ENCODE data around the gene RNF14. TPM values are rescaled to one million over a fixed set of nuclear protein-coding genes. Genes with fewer than 3 reads are reported as not detected.

The RNF14 gene
- total RNA-seq, 1 experiment from 2014 or later = 67.1 TPM

GRCh38 chr5:141929398-141930058, 39.4 kb upstream of the RNF14 start:
- Histone ChIP-seq H3K27ac (ENCODE audit: low read depth, low read length, poor library complexity, severe bottlenecking) (no peak overlapping the region), H3K4me1 (ENCODE audit: insufficient read depth, low read length, poor library complexity, severe bottlenecking) (no peaks in the 10 kb centered on the region), H3K9me3 (ENCODE audit: low read depth, low read length, poor library complexity, severe bottlenecking) (no peaks in the 10 kb centered on the region), H3K27me3 (replicated peaks; ENCODE audit: insufficient read depth, low read depth, low read length, poor library complexity) (no peaks in the 10 kb centered on the region), H3K4me3 (ENCODE audit: low read depth, low read length, poor library complexity, severe bottlenecking) (no peak overlapping the region), H3K36me3 (ENCODE audit: insufficient read depth, low read length, poor library complexity, severe bottlenecking) (peaks cover 63% of the 10 kb centered on the region)
- intact Hi-C loops (cut with micrococcal nuclease; ENCODE audit: unreplicated experiment) = no loop called here
- no TSS peak for BruUV-seq (replicated peaks)
- POLR2A ChIA-PET (ENCODE audit: low non-redundant PET) = interaction anchor here (0.5 kb wide), 1 partner anchor 39 kb away, joined by 3 read pairs; no protein-coding TSS in a partner anchor
- no peak for DNase-seq (ENCODE audit: low spot score)
- CTCF ChIA-PET = no interaction called here
- no peak for TF ChIP-seq CTCF (conservative IDR thresholded peaks at IDR 0.05; ENCODE audit: low read depth, low read length)
- no peak for TF ChIP-seq EZH2 (IDR thresholded peaks at IDR 0.05; ENCODE audit: borderline replicate concordance, low read depth, low read length, poor library complexity, severe bottlenecking)

- peaks cover 67% of the 10 kb centered on the region for H3K36me3 ChIP-seq (ENCODE audit: insufficient read depth, low read length, poor library complexity, severe bottlenecking)
- no TSS peak for BruUV-seq (replicated peaks)
- CTCF ChIA-PET = no interaction called here
Measured at GRCh38 chr5:141931694-141932093, 37.2 kb upstream of the RNF14 start.

GRCh38 chr5:141933151-141933550, 35.8 kb upstream of the RNF14 start:
- no peak for DNase-seq (ENCODE audit: low spot score)
- ChIA-PET CTCF (interaction anchor here (0.6 kb wide), 1 partner anchor 295 kb away, joined by 11 read pairs; no protein-coding TSS in a partner anchor), POLR2A (ENCODE audit: low non-redundant PET) (no interaction called here)
- intact Hi-C loops (cut with micrococcal nuclease; ENCODE audit: unreplicated experiment) = no loop called here
- Histone ChIP-seq H3K4me1 (ENCODE audit: insufficient read depth, low read length, poor library complexity, severe bottlenecking) (no peaks in the 10 kb centered on the region), H3K36me3 (ENCODE audit: insufficient read depth, low read length, poor library complexity, severe bottlenecking) (peaks cover 66% of the 10 kb centered on the region), H3K4me3 (ENCODE audit: low read depth, low read length, poor library complexity, severe bottlenecking) (no peak overlapping the region), H3K27me3 (replicated peaks; ENCODE audit: insufficient read depth, low read depth, low read length, poor library complexity) (no peaks in the 10 kb centered on the region), H3K9me3 (ENCODE audit: low read depth, low read length, poor library complexity, severe bottlenecking) (no peaks in the 10 kb centered on the region), H3K27ac (ENCODE audit: low read depth, low read length, poor library complexity, severe bottlenecking) (no peak overlapping the region)
- BruUV-seq (replicated peaks) = no TSS peak
- TF ChIP-seq CTCF (conservative IDR thresholded peaks at IDR 0.05; ENCODE audit: low read depth, low read length) (no peak), EZH2 (IDR thresholded peaks at IDR 0.05; ENCODE audit: borderline replicate concordance, low read depth, low read length, poor library complexity, severe bottlenecking) (no peak)

More at GRCh38 chr5:141931694-141932093, 37.2 kb upstream of the RNF14 start:
- Histone ChIP-seq H3K4me3 (ENCODE audit: low read depth, low read length, poor library complexity, severe bottlenecking) (no peak overlapping the region), H3K27ac (ENCODE audit: low read depth, low read length, poor library complexity, severe bottlenecking) (no peak overlapping the region), H3K27me3 (replicated peaks; ENCODE audit: insufficient read depth, low read depth, low read length, poor library complexity) (no peaks in the 10 kb centered on the region), H3K9me3 (ENCODE audit: low read depth, low read length, poor library complexity, severe bottlenecking) (no peaks in the 10 kb centered on the region), H3K4me1 (ENCODE audit: insufficient read depth, low read length, poor library complexity, severe bottlenecking) (no peaks in the 10 kb centered on the region)
- no peak for DNase-seq (ENCODE audit: low spot score)
- intact Hi-C loops (cut with micrococcal nuclease; ENCODE audit: unreplicated experiment) = no loop called here
- TF ChIP-seq CTCF (conservative IDR thresholded peaks at IDR 0.05; ENCODE audit: low read depth, low read length) = no peak
- TF ChIP-seq EZH2 (IDR thresholded peaks at IDR 0.05; ENCODE audit: borderline replicate concordance, low read depth, low read length, poor library complexity, severe bottlenecking) = no peak
- POLR2A ChIA-PET (ENCODE audit: low non-redundant PET) = no interaction called here
